NCI-H2107 treated with DMSO at 0.1 percent for 48 hours (cell line): Measurements from ENCODE around the gene SEPTIN12.

Source experiments
- DNase-seq: peaks from one replicate; lab custom pipeline; 2025; ENCODE audit not compliant: unreplicated experiment; lab: John Stamatoyannopoulos, UW

Gene SEPTIN12

DNA sequence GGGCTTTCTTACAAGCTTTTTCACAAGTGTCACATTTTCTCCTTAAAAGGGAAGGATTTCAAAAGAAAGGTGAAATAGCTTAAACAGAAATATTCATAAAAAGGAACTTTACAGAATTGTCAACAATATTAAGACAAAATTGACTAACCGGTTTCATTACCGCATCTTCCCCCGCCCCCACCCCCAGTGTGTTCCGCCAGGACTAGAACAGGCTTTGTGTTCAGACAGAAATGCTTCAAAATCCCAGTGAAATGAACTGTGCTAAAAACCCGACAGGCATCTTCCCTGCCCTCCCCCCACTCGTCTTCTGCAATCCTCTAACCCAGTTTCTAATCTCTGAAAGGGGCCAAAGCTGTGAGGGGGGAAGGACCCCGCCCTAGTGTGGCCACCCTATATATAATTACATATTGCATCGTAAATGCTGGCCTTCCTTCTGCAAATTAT is 15.3 kb upstream of the SEPTIN12 start:
- no peak for DNase-seq

DNA sequence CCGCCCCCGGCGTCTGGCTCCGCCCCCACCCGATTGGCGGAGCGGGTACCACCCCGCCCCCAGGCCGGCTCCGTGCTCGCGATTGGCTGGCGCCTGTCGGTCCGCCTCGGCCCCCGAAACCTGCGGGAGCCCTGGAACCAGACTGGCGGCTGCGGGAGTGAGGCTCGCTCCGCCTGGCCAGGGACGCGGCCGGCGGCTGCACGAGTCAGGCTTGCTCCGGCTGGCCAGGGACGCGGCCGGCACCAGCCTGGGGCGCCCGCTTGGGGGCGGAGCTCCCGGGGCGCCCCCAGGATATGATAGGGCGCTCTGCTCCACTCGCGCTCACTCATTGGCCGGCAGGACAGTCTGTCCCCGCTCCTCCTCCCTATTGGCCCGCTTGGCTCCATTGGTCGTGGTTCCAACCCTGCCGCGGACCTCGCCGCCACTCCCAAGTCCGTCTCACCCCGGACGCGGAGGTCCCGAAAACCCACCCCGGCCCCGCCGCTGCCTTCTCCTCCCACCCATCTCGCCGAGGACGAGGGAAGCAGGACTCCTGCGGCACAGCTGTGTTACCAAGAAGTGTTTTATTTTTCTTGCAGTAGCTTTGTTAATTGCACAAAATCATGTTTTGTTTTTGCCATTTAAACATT is 14.6 kb upstream of the SEPTIN12 start:
- peak; percentile 49 for DNase-seq

DNA sequence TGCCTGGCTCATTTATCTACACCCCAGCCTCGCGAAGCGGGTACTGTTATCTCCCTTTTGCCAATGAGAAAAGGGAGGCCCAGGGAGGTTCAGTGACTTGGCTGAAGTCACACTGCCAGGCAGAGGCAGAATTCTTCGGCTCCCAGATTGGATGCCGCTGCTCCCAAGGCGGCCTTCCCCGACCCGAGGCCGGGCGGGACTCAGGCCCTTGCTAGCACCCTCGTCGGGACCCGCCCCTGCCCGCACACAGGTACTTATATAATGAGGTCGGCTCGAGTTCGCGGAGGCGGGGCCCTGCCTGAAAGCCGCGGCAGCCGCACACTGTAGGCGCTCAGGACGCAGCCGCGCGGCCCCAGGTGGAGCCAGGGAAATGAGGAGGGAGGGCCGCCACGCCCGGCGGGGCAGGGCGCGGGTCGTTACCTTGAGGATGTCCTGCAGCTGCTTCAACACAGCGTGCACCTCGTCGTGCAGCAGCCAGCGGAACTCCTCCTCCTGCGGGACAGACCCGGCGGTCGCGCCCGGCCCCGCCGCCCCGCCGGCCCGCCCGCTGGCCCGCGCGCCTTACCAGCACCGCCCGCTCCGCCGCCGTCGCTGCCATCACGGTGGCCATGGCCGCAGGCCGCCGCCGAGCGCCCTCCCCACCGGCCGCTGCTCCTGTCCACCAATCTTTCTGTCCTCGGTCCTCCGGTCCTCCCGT is 14.0 kb upstream of the SEPTIN12 start, which contains the start of gene ROGDI:
Gene ROGDI (minus strand): TSS at position 672 of the 697 bp plus-strand sequence. CDS start 62 bp downstream, at position 610.
- DNase-seq = peak; percentile 76

DNA sequence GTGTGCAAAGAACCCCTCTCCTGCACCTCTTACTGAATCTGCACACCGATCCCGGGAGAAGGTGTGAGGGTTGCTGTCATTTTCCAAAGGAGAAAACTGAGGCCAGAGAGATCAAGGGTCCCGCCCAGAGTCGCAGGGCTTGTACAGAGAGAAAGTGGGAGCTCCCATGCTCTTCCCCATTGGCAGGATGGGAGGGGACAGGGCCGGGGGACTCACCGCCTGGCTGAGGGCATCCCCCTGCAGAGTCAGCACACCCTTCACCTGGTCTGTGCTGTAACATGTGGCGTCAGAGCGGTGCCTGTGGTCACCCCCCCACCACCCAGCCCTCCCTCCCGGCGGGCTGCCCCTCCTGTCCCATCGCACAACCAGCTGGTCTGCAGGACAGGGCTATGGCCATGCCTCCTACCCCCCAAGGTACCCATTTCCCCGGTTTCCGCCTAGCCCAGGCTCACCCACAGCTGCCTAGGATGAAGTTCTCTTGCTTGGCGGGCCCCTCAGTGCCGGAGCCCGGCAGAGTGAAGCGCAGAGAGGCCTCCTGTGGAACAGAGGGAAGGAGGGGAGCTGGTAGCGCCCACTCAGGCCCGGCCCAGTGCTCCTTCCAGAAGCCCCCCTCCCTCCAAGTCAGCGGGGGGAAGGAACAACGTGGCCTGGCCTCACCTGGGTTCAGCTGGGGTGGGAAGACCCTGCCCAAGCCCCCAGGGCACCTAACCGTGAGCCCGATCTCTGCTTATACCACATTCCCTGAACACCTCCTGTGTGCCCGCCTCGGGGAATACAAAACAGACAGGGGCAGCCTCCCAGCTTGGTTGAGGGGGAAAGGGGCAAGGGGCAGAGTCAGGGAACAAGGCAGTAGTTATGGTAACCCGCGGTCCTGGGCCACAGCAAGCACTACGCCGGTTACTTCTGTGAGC is 13.2 kb upstream of the SEPTIN12 start:
- no peak for DNase-seq

DNA sequence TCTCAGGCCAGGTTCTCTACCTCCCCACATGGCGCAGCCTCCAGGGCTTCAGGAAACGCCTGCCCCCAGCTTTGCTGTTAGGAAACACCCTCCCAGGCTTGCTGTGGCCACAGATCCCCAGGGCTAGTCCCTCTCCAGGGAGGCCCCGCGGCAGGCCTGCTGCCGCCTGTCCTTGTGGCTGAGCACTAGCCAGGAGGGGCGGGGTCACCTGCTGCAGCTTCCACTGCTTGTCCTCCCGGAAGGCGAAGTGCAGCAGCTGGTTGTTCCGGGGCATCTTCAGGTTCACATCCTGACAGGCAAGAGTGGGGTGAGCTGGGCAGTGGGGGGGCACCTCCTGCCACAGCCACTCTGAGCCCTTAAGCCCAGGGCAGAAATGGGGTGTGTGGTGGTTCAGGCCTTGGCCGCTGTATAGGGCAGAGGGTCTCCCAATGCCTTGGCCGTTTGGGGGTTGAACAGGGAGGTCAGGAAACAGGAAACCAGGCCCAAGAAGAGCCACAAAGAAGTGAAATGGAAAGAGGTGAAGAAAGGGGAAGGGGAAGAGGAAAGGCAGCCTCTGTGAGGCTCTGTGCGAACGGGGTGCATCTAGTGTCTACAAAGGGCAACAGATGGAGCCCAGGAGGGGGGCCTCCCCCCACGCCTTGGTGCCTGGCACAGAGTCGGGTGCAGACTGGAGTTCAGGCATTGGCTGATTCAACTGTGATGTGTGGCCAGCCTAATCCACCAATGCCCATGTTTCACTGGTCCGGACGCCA is 12.3 kb upstream of the SEPTIN12 start:
- peak; percentile 47 for DNase-seq

DNA sequence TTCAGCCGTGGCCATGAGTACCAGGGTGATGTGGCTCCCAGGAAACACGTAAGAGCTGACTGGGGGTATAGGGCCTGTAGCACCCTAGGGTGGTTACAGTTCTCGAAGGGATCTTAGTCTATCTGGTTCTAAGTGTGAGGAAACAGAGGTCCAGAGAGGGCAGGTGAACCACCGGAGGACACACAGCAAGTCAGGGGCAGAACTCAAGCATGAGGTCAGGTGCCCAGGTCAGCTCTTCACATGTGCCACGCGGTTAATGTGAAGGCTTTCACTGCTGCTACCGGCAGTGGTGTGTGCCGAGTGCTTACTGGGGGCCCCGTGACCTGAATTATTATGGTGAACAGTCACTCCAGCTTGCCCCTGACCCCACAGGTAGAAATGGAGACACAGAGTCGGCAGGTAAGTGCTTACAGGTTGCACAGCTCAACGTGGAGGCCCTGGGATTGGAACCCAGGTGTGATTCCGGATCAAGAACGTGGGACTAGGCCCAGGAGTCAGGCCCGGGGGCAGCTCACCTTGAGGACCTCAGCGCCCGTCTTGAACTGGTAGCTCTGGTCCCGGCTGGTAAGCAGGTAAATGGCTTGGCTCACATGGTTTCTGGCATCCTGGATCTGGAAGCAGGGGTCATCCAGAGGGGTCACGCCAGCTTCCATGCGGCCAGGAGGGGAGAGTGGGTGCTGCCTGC is 11.2 kb upstream of the SEPTIN12 start:
- no peak for DNase-seq

DNA sequence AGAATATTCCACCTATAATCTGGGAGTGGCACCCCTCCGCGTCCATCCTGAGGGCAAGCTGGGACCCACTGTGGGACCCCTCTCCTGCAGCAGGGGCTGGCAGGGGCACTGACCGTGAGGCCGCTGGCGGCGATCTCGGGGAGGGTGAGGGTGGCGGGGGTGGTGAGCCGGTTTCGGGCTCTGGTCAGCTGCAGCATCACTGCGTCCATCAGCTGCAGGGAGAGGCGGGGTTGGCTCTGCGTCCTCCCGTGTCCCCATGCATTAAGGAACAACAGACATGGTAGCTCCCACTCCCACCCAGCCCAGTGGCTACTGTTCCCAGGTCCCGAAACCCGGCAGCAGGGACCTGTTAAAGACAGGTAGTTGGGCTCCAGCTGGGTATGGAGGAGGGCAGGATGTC is 10.3 kb upstream of the SEPTIN12 start:
- no peak for DNase-seq

DNA sequence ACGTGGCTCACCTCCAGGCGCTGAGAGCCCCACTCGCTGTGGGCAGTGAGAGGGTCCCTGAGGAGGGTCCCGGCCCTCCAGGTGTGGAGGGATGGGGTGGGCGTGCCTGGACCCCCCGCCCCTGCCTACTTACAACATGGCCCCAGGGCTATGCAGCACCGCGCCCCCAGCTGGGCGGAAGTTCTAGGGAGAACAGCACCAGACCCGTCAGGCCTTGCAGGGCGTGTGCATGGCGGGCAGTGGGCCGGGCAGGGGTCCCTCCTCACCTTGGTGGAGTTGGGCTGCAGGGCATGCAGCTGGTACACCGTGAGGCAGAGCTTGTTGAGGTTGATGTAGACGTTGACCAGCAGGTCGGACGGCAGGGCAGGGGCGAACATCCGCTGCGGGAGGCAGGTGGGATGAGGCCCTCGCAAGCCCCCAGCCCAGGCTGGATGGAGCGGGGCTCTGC is 9.7 kb upstream of the SEPTIN12 start:
- DNase-seq = no peak

DNA sequence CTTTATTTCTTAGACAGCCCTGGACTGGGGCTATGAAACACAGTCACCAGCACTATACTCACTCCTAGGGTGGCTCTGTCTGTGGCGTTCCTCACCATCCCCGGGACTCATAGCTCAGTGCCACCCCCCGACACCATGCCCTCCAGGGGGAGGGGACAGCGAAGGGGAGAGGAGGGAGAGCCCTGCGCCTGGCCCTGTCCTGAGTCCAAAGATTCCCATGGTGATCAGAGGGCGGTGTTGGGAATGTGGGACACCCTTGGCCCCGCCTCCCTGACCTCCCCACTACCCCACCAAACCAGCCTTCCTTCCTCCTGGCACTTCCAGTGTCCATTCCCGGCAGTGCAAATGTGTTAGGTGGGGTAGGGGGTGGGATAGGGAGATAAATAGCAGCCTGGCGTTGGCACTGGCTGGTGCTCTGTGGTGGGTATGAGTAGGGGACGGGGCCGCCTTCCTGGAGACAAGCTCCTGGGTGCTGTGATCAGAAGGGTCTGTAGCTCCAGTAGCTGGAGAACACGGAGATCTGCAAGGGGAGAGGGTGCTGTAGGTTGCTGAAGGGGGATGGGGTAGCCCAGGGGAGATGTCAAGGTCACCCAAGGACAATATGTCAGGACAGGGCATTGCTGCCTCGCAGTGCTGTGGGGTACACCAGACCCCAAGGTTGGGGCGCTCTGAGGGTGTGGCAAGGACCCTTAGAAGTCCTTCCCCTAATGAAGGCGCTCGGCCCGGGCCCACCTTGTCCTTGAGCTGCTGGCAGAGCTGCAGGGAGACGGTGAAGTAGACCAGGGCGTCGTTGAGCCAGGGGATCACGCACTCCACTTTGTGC is 9.0 kb upstream of the SEPTIN12 start:
- DNase-seq = no peak

DNA sequence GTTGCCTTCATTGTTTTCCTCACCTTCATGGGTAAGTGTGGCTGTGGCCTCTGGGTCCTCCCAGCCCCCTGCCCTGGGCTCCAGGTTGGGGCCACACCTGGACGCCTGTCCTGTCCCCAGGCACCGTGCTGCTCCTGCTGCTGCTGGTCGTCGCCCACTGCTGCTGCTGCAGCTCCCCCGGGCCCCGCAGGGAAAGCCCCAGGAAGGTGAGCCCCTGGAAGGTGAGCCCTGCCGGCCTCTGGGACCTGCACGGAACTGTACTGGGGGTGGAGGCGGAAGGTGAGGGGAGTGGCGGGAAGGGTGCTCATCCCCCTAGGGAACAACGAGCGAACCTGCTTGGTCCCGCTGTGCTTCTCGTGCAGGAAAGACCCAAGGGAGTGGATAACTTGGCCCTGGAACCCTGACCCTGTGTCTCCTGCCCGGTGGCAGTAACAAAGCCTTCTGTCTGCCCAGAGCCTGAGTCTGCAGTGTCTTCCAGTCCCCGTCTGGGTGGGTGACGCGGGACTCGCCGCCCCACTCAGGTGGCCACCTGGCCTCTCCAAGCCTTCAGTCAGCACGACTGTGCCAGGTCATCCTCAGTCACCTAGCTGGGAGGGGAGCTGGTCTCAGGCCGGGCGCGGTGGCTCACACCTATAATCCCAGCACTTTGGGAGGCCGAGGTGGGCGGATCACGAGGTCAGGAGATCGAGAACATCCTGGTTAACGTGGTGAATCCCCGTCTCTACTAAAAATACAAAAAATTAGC is 7.9 kb upstream of the SEPTIN12 start:
- no peak for DNase-seq

DNA sequence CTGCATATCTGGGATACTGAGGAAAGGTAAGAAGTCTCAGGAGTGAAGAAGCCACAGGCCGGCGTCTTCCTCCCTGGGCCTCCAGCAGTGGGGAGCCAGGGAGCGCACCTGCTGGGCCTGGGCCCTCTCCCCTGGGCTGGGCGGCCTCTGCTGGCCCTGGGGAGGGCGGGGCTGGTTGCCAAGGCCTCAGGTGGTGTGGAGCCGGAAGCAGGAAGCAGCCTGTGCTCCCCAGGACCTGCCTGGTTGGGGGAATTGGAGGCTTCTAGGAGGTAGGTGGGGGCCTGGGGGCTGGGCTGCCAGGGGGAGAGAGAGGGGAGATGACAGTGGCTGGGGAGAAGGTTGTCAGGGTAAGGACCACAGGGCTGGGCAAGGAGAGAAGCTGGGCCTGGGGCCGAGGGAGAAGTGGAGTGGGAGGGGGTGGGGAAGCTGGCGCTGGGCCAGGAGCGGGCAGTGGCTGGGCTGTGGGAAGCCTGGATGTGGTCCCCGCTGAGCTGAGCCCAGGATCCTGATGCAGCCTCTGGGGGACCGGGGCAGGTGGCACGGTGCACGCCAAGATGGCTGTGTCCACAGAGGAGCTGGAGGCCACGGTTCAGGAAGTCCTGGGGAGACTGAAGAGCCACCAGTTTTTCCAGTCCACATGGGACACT is 7.2 kb upstream of the SEPTIN12 start, which contains the start of gene SMIM22:
Gene SMIM22 (plus strand): TSS at position 189 of the 647 bp plus-strand sequence. CDS start 366 bp downstream, at position 555.
- DNase-seq = peak; percentile 79

DNA sequence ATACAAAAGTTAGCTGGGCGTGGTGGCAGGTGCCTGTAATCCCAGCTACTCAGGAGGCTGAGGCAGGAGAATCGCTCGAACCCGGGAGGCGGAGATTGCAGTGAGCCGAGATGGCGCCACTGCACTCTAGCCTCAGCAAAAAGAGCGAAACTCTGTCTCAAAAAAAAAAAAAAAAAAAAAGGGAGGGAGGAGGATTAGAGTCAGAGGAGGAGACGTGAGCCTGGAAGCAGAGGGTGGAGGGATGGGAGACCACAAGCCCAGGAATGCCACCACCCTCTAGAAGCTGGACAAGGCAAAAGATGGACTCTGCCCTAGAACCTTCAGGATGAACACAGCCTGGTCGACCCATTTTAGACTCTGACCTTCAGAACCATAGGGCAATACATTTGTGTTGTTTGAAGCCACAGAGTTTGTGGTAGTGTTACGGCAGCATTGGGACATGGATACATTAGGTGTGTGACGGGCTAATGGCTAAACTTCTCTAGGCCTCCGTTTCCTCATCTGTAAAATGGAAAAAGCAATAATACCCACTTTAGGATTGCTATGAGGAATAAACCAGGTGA is 4.9 kb upstream of the SEPTIN12 start:
- no peak for DNase-seq

DNA sequence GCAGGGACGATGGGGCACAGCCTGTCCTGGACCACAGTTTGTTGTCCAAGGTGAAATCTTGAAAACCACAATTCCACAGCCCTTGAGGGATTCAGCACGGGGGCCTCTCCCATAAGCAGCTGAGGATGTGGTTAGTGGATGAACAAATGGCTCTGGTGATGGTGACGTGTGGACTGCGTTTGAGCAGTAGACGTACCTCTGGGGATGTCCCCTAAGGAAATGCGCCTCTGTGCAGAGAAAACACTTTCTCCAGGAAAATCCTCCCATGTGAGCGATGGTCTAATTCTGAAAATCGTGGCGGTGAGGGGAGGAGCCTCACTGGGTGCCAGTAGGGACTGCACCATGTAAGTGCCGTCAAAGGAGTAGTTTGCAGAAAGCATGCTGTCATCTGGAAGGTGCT is 2.7 kb upstream of the SEPTIN12 start:
- no peak for DNase-seq

DNA sequence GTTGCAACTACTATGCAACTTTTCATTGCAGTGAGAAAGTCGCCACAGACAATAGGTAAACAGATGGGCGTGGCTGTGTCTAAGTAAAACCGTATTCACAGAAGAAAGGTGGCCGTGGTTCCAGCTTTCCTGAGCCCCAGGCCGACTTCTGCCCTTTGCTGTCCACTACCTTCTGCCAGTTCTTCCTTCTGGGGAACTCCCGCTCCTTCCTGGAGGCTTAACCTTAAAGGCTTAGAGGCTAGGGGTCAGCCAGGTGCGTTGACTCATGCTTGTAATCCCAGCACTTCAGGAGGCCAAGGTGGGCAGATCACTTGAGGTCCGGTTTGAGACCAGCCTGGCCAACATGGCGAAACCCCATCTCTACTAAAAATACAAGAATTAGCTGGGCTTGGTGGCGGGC is 2.1 kb upstream of the SEPTIN12 start:
- no peak for DNase-seq

DNA sequence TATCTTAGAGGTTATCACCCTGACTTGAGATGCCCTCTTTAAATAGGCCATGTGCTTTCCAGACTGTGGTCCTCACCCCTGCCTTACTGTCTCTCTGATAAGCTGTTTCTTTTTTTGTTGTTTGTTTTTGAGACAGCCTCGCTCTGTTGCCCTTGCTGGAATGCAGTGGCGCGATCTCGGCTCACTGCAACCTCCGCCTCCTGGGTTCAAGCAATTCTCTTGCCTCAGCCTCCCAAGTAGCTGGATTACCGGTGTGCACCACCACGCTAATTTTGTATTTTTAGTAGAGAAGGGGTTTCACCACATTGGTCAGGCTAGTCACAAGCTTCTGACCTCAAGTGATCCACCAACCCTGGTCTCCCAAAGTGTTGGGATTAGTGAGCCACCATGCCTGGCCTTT is 765 bp upstream of the SEPTIN12 start:
- no peak for DNase-seq

DNA sequence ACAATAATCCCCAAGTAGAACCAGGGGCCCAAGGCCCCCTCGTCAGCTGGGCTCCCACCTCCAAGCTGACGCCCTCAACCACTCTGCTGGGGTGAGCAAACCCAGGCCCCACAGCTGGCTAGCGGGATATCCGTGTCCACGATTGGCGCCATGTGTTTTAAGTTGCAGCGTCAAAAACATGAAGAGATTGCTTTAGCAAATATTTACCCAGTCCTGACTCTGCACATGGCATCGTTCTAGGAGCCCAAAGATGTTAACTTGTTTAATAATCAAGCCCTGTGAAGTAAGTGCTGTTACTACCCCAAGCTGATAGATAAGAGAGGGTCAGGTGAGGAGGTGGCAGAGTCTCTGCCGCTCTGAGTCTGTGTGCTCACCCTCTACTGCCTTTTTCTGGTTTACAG is 344 bp upstream of the SEPTIN12 start:
- DNase-seq = no peak

DNA sequence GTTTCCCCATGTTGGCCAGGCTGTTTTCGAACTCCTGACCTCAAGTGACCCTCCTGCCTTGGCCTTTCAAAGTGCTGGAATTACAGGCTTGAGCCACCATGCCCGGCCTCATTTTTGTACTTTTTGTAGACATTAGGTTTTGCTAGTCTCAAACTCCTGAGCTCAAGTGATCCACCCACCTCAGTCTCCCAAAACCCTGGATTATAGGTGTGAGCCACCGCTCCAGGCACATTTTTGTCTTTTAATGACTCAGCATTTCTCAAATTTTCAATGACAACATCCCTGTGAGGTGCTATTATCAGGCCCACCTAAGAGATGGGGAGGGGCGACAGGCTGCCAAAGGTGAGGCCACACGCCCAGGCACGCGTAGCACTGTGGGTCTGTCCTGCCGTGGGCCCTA is 1.1 kb downstream of the SEPTIN12 start:
- DNase-seq = no peak
